Aorta (tissue), 5 donors: ENCODE measurements around the gene SNX33. TPM values are rescaled to one million over a fixed set of nuclear protein-coding genes. Genes with fewer than 3 reads are reported as not detected.
"Not testable (repeated sequence)": the region's sequence is repeated elsewhere in the genome, so short reads cannot be mapped to it uniquely, and the experiment has no call there.

Source experiments
- ATAC-seq: fragments of 200-7000 bp; cut with Tn5 transposase; one replicate; pipeline ENCODE4 v1.9.1; 2022; ENCODE audit warnings: moderate library complexity; ENCODE audit not compliant: low FRiP score
- DNase-seq, 2 donors: peaks; one replicate each; pipeline ENCODE4 v3.0.0-alpha.2; 2020
- H3K27ac ChIP-seq, 2 donors: one replicate each; pipeline ENCODE4 v1.5.1; 2013; ENCODE audit warnings: low read length in 2 of 2, mild to moderate bottlenecking in 2 of 2, moderate library complexity in 2 of 2, control low read depth in 1 of 2, inconsistent platforms in 1 of 2, low read depth in 1 of 2
- H3K27me3 ChIP-seq, 2 donors: one replicate each; pipeline ENCODE4 v1.6.1; 2013; ENCODE audit warnings: control low read depth in 1 of 2, low read length in 1 of 2, mild to moderate bottlenecking in 1 of 2, moderate library complexity in 1 of 2; ENCODE audit not compliant: insufficient read depth in 2 of 2, control insufficient read depth in 1 of 2
- H3K36me3 ChIP-seq, 2 donors: one replicate each; pipeline ENCODE4 v1.6.1; 2013; ENCODE audit warnings: control low read depth in 1 of 2, low read length in 1 of 2, mild to moderate bottlenecking in 1 of 2; ENCODE audit not compliant: insufficient read depth in 2 of 2, control insufficient read depth in 1 of 2
- H3K4me1 ChIP-seq, 2 donors: one replicate each; pipeline ENCODE4 v1.6.1; 2013; ENCODE audit warnings: low read length in 2 of 2, control low read depth in 1 of 2, mild to moderate bottlenecking in 1 of 2, moderate library complexity in 1 of 2; ENCODE audit not compliant: insufficient read depth in 2 of 2, control insufficient read depth in 1 of 2
- H3K4me3 ChIP-seq, 2 donors: one replicate each; pipeline ENCODE4 v1.5.1; 2013; ENCODE audit warnings: low read length in 2 of 2, control low read depth in 1 of 2, mild to moderate bottlenecking in 1 of 2
- H3K9me3 ChIP-seq: one replicate; pipeline ENCODE4 v1.6.1; 2013; ENCODE audit warnings: mild to moderate bottlenecking, low read length; ENCODE audit not compliant: control insufficient read depth
- WGBS, 2 donors: extraction: QIAGEN DNeasy Blood & Tissue Kit; methylation state at CpG; one replicate each; pipeline ENCODE4 v1.1.7; 2013; 5-methylcytosine and 5-hydroxymethylcytosine counted together
- intact Hi-C, 2 donors: fragments of 100-400 bp; cut with DNase I; formaldehyde crosslinking; loops; one replicate each; pipeline versions ENCODE4 v1.14.2 to v1.15.0; 2022
- polyA plus RNA-seq, 2 donors: library from polyadenylated mRNA; stranded (reverse); fragments of 200-250 nt; gene quantifications; one replicate each; pipeline ENCODE4 v1.2.3, GENCODE V29; 2013
- total RNA-seq, 2 donors: library from RNA; stranded (reverse); fragmentation: NEBNext Ultra II Directional; extraction: Animal tissue kit (Norgen Biotek cat#: 25700); gene quantifications; one replicate each; pipeline ENCODE4 v1.2.1, GENCODE V29; 2021
- donor health status: healthy with polysubstance abuse.
- donor health status: Bipolar disorder and iron deficiency.
- donor health status: DM: no; HTN: no; CAD: no.
- donor health status: DM: no; HTN: no; CAD: no.
- donor health status: DM: yes; HTN: yes; CAD: no.

Gene SNX33
- total and polyA plus RNA-seq, 4 donors, result 6.3 to 59.5 (median 28.8) TPM

DNA sequence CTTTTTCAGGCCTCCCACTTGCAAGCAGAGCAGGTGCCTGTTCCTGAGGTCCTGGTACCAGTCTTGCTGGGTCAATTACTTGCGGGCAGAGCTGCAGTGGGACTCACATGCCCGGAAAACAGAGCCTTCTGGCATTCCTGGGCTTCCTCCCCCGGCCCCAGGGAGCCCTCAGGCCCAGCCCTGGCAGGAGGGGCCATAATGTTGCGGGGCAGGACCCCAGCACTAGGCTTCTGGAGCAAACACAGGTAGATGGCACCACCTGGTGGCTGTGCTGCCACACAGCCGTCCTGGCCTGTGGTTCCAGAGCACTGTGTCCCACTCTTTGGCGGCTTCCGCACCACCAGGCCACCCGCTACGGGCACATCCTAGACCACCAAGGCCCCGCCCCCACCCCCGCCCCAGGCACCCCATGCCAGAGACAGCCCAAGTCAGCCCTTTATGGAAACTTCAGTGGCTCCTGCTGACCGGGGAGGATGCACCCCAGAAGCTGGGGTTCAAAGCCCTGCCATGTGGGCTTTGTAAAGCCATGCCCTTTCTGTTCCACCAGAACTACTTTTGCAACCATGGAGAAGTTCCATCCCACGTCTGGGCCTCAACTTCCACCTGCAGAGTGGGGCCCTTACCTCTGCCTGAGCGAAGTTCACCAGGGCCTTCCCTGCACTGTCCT is 36.1 kb downstream of the SNX33 start:
- WGBS, 2 donors, result 25 to 38% methylated on average over 14 of the region's 14 CpGs
- peak in 1 of 2 donors; percentile 88 for DNase-seq
- intact Hi-C loops, result loop anchor here (5.0 kb wide), 3 partner anchors 46 to 119 kb away; no protein-coding TSS in a partner anchor
- peak overlapping the region in 1 of 2 donors; percentile 4 for H3K27ac ChIP-seq
- not testable (repeated sequence) for H3K27me3 ChIP-seq, H3K4me3 ChIP-seq, H3K4me1 ChIP-seq, H3K9me3 ChIP-seq
- peaks cover 0 to 14% of the 10 kb centered on the region in 2 donors for H3K36me3 ChIP-seq
- peak; percentile 73 for ATAC-seq

DNA sequence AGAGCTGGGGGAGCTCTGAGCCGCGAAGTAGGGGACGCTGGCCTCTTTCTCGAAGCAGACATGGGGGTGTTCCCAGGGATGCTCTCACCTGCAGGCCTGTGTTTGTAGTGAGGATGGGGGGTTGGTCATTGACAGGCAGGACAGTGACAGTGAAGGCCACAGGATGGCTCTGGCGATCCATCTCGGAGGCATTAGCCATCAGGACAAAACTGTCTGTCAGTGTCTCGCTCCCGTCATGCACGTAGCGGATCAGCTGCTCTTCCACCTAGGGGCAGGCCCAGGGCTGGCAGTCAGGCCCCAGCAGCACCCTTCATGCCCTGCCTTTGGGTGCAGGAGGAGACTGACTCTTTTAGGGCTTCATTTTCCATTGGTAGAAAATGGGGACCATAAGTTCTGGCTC is 36.9 kb downstream of the SNX33 start:
- H3K27me3 ChIP-seq, result no peaks in the 10 kb centered on the region
- 74 to 76% methylated on average over 10 of the region's 10 CpGs for WGBS, 2 donors
- DNase-seq (no peak), ATAC-seq (no peak)
- H3K36me3 ChIP-seq, result peaks cover 0 to 14% of the 10 kb centered on the region in 2 donors
- no peak overlapping the region for H3K4me3 ChIP-seq
- H3K4me1 ChIP-seq, result no peaks in the 10 kb centered on the region
- intact Hi-C loops, result loop anchor here (5.0 kb wide), 3 partner anchors 47 to 118 kb away; no protein-coding TSS in a partner anchor
- no peaks in the 10 kb centered on the region for H3K9me3 ChIP-seq
- no peak overlapping the region for H3K27ac ChIP-seq

DNA sequence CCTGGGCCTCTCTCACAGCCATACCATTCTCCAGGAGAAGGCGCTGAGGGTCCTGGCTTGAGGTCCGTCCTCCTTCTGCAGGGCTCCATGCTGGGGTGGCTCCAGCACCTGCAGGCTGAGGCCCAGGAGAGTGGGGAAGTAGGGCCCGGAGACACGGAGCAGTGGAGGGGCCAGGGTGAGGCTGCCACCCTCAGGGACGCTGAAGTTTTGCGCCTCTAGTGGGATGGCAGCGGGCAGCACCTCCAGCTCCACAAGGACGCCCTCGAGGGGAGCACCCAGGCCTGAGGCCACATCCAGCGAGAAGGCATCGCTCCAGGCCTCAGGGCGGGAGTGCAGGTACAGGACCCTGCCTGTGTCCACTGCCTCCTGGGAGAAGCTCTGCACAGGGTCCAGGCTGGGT is 37.5 kb downstream of the SNX33 start:
- H3K36me3 ChIP-seq, result peaks cover 0 to 14% of the 10 kb centered on the region in 2 donors
- no peaks in the 10 kb centered on the region for H3K27me3 ChIP-seq
- H3K4me3 ChIP-seq, result no peak overlapping the region
- no peak for ATAC-seq
- intact Hi-C loops, result no loop called here
- no peaks in the 10 kb centered on the region for H3K9me3 ChIP-seq
- no peaks in the 10 kb centered on the region for H3K4me1 ChIP-seq
- no peak for DNase-seq
- peak overlapping the region in 1 of 2 donors; percentile 11 for H3K27ac ChIP-seq
- 67 to 68% methylated on average over 12 of the region's 12 CpGs for WGBS, 2 donors

DNA sequence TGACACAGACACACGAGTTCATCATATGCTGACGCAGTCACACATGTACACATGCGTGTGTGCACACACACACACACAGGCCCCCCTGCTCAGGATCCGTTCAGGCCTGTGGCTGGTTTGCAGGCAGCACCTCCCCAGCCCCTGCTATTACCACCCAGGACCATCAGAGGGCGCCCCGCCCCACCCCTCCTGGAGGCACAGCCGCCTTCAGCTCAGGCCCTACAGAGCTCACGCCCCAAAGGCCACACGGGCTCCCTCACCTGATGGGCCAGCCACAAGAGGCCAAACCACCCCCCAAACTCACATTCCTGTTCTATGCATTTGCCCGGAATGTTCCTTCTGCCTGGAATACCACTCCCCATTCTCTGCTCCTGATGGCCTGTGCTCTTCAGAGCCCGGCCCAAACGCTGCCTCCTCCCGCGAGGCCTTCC is 38.5 kb downstream of the SNX33 start:
- WGBS, 2 donors, result 20 to 24% methylated on average over 14 of the region's 14 CpGs
- H3K4me1 ChIP-seq, H3K27me3 ChIP-seq, H3K27ac ChIP-seq, H3K9me3 ChIP-seq, H3K4me3 ChIP-seq, intact Hi-C loops: not testable (repeated sequence)
- DNase-seq (peak; percentile 82 to 96), ATAC-seq (peak; percentile 83)
- H3K36me3 ChIP-seq, result peaks cover 0 to 17% of the 10 kb centered on the region in 2 donors

DNA sequence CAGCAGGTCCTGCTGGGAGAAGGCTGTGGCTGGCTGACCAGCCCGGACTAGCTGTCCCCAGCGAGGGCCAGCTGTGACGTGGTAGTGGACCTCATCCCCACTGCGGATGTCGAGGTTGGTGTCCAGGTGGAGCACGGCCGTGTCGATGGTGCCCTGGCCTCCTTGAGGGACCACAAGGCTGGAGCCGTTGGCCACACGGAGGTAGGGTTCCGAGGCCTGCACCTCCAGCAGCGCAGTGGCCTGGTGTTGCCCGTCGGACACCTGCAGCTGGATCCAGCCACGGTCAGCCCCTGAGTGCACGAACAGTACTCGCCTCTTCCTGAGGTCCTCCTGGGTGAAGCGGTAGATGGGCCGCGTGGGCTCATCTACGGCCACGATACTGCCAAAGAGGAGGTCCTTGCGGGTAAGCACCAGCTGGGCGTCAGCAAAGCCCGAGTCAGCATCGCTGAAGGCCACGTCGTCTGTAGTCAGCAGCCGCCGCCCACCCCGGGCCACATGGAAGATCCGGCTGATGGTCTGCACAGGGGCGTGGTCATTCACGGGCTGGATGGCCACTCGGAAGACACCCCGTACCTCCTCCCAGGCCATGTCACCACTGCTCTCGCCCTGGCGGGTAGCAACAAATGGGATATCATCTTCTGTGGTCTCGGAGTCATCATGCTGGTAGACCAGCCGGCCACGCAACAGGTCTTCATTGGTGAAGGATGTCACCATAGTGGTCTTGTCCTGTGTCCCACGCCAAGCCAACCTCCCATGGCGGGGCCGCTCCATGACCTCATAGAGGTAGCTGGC is 40.0 kb downstream of the SNX33 start:
- intact Hi-C loops, result loop anchor here in 1 of 2 donors (2.0 kb wide), 2 partner anchors 47 to 115 kb away; no protein-coding TSS in a partner anchor
- 78 to 81% methylated on average over 43 to 44 of the region's 44 CpGs for WGBS, 2 donors
- peaks cover 0 to 14% of the 10 kb centered on the region in 2 donors for H3K36me3 ChIP-seq

DNA sequence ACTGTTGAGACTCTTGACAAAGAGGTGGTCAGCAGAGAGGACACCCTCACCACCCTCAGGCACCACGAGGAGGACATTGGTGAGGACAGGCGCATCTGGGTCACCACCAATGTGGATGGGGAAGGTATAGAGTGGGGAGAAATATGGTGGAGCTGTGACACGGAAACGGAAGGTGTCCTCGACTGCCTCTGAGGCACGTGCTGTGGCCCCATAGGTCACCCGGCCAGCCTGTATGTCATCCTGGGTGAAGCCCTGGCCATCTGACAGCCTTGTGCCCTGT is 40.5 kb downstream of the SNX33 start:
- Histone ChIP-seq H3K4me1 (no peaks in the 10 kb centered on the region), H3K9me3 (no peaks in the 10 kb centered on the region), H3K27me3 (no peaks in the 10 kb centered on the region), H3K36me3 (peaks cover 0 to 14% of the 10 kb centered on the region in 2 donors), H3K27ac (no peak overlapping the region), H3K4me3 (no peak overlapping the region)
- ATAC-seq, result no peak
- intact Hi-C loops, result loop anchor here in 1 of 2 donors (2.0 kb wide), 2 partner anchors 47 to 115 kb away; no protein-coding TSS in a partner anchor
- 80 to 84% methylated on average over 7 of the region's 7 CpGs for WGBS, 2 donors
- DNase-seq, result no peak

More for the DNA sequence above, 40.0 kb downstream of the SNX33 start:
- no peaks in the 10 kb centered on the region for H3K27me3 ChIP-seq
- ATAC-seq (no peak), DNase-seq (no peak)
- no peak overlapping the region for H3K27ac ChIP-seq
- H3K4me3 ChIP-seq, result no peak overlapping the region
- H3K9me3 ChIP-seq, result no peaks in the 10 kb centered on the region
- H3K4me1 ChIP-seq, result no peaks in the 10 kb centered on the region

DNA sequence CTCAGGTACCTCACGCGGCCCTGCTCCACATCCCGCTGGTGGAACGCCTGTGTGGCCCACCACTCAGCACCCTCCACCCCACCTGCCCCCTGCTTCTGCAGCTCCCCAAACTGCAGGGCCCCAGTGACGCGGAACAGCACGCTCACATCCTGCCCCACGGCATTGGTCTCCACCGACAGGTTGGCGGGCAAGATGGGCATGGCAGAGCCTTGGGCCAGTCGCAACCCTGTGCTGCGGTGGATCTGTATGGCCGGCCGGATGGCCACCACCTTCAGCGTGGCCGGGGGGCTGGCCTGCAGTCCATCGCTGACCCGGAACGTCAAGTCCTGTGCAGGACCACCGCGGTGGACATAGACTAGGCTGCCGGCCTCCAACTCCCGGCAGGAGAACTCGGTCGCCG is 41.1 kb downstream of the SNX33 start:
- Histone ChIP-seq H3K27me3 (no peaks in the 10 kb centered on the region), H3K27ac (no peak overlapping the region), H3K4me1 (no peaks in the 10 kb centered on the region)

DNA sequence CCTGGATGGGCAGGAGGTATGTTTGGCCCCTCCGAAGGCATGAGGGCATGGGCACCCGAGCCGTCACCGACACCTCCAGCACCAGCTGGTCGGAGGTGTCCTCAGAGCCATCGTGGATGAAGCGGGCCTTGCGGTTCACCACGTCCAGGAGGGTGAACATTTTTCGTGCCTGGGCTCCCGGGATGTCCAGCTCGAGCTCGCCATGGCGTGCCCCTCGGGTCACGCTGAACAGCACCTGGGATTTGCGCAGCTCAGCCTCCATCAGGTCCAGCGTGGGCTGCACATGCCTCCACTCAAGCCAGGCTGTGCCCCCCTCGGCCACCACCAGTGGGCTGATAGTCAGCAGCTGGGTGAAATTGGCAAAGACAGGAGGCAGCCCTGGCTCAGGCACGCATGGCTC is 41.7 kb downstream of the SNX33 start:
- not testable (repeated sequence) for H3K4me1 ChIP-seq

More for the DNA sequence above, 41.1 kb downstream of the SNX33 start:
- no peak overlapping the region for H3K4me3 ChIP-seq
- intact Hi-C loops, result loop anchor here in 1 of 2 donors (2.0 kb wide), 2 partner anchors 46 to 114 kb away; no protein-coding TSS in a partner anchor
- DNase-seq (no peak), ATAC-seq (no peak)
- no peaks in the 10 kb centered on the region for H3K9me3 ChIP-seq
- 83 to 87% methylated on average over 21 to 26 of the region's 26 CpGs for whole genome bisulfite sequencing, 2 donors
- H3K36me3 ChIP-seq, result peaks cover 0 to 14% of the 10 kb centered on the region in 2 donors

More for the DNA sequence above, 41.7 kb downstream of the SNX33 start:
- WGBS, 2 donors, result 76 to 78% methylated on average over 19 to 20 of the region's 20 CpGs
- not testable (repeated sequence) for ATAC-seq, DNase-seq, H3K27ac ChIP-seq, H3K4me3 ChIP-seq, H3K9me3 ChIP-seq, H3K27me3 ChIP-seq
- intact Hi-C loops, result loop anchor here in 1 of 2 donors (2.0 kb wide), 2 partner anchors 45 to 113 kb away; no protein-coding TSS in a partner anchor
- H3K36me3 ChIP-seq, result peaks cover 0 to 14% of the 10 kb centered on the region in 2 donors
